Ishikawa (cell line): ENCODE measurements around the gene PIGO.

Experiments used
- CEBPB ChIP-seq: IDR thresholded peaks from 2 replicates; pipeline ENCODE4 v1.6.1; 2012
- CREB1 ChIP-seq: IDR thresholded peaks from 2 replicates; pipeline ENCODE4 v1.6.1; 2012; ENCODE audit warnings: low read depth
- MAX ChIP-seq: IDR thresholded peaks from 2 replicates; pipeline ENCODE4 v1.6.1; 2012
- REST ChIP-seq: IDR thresholded peaks from 2 replicates; pipeline ENCODE4 v1.6.1; 2012; ENCODE audit warnings: low read depth, mild to moderate bottlenecking
- TCF12 ChIP-seq: IDR thresholded peaks from 2 replicates; pipeline ENCODE4 v1.6.1; 2012; ENCODE audit warnings: low read depth
- USF1 ChIP-seq: IDR thresholded peaks from 2 replicates; pipeline ENCODE4 v1.6.1; 2012
- ZBTB7A ChIP-seq: IDR thresholded peaks from 2 replicates; pipeline ENCODE4 v1.6.1; 2012; ENCODE audit warnings: low read depth

The PIGO gene

GRCh38 chr9:35042891-35043545 is 53.4 kb downstream of the PIGO start:
- no peak for TF ChIP-seq ZBTB7A
- TF ChIP-seq CEBPB = no peak
- no peak for TF ChIP-seq CREB1
- TF ChIP-seq REST = no peak
- no peak for TF ChIP-seq TCF12
- TF ChIP-seq USF1 = no peak

GRCh38 chr9:35042081-35042604 is 54.2 kb downstream of the PIGO start:
- TF ChIP-seq MAX = no peak
